Measurements from ENCODE around the gene FLT1.

Gene FLT1

DNA sequence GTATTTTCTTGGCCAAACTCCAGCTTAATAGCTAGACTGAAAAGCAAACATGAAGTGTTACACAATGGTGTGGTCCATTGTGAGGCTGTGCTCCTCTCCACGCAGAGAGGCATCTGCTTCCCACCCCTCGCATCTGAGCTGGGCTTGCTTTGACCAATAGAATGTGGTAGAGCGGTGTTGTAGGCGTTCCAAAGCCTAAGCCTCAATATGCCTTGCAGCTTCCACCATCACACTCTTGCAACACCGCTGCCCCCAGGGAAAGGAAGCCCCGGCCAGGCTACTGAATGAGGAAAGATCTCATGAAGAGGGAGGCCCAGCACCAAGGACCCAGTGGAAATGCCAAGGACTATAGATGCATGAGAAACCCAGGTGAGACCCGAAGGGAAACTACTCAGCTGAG is 9.4 kb downstream of the FLT1 start:
- no peaks in the 10 kb centered on the region for H3K79me2 ChIP-seq (ENCODE audit: insufficient read depth, low read length)
- TF ChIP-seq, protein P1, sequence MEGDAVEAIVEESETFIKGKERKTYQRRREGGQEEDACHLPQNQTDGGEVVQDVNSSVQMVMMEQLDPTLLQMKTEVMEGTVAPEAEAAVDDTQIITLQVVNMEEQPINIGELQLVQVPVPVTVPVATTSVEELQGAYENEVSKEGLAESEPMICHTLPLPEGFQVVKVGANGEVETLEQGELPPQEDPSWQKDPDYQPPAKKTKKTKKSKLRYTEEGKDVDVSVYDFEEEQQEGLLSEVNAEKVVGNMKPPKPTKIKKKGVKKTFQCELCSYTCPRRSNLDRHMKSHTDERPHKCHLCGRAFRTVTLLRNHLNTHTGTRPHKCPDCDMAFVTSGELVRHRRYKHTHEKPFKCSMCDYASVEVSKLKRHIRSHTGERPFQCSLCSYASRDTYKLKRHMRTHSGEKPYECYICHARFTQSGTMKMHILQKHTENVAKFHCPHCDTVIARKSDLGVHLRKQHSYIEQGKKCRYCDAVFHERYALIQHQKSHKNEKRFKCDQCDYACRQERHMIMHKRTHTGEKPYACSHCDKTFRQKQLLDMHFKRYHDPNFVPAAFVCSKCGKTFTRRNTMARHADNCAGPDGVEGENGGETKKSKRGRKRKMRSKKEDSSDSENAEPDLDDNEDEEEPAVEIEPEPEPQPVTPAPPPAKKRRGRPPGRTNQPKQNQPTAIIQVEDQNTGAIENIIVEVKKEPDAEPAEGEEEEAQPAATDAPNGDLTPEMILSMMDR (IDR thresholded peaks at IDR 0.05; ENCODE audit: borderline replicate concordance, extremely low read depth, low read length, poor library complexity, severe bottlenecking), result no peak
- no peak for TF ChIP-seq EZH2 (IDR thresholded peaks at IDR 0.05; ENCODE audit: borderline replicate concordance, low read depth, low read length, severe bottlenecking)

GRCh38 chr13:28485097-28485496 is 9.8 kb downstream of the FLT1 start:
- no peak for ATAC-seq (ENCODE audit: insufficient read depth, low read depth)
- TF ChIP-seq, protein P1 (IDR thresholded peaks at IDR 0.05; ENCODE audit: borderline replicate concordance, extremely low read depth, low read length, poor library complexity, severe bottlenecking), result no peak
- no peak for TF ChIP-seq EZH2 (IDR thresholded peaks at IDR 0.05; ENCODE audit: borderline replicate concordance, low read depth, low read length, severe bottlenecking)
- no peaks in the 10 kb centered on the region for H3K4me1 ChIP-seq (ENCODE audit: insufficient read depth, low read length)
- H3K27me3 ChIP-seq (ENCODE audit: insufficient read depth, low read length, poor library complexity), result no peaks in the 10 kb centered on the region
- DNase-seq, result no peak
- no peak overlapping the region for H3K9ac ChIP-seq (ENCODE audit: low read depth, low read length)
- H3K27ac ChIP-seq (ENCODE audit: low read length), result no peak overlapping the region
- H3K4me2 ChIP-seq (ENCODE audit: insufficient read depth, low read length), result no peak overlapping the region
- no peaks in the 10 kb centered on the region for H4K20me1 ChIP-seq (ENCODE audit: insufficient read depth, low read length)
- H3K79me2 ChIP-seq (ENCODE audit: insufficient read depth, low read length), result no peaks in the 10 kb centered on the region
- no peak overlapping the region for H2AFZ ChIP-seq (ENCODE audit: low read depth, low read length)
- no peak overlapping the region for H3K4me3 ChIP-seq (ENCODE audit: low read depth in 1 of 2, low read length in 2 of 2)
- no peaks in the 10 kb centered on the region for H3K36me3 ChIP-seq (ENCODE audit: insufficient read depth, low read length)
- no peaks in the 10 kb centered on the region for H3K9me3 ChIP-seq (ENCODE audit: insufficient read depth, low read length, severe bottlenecking)

More for the DNA sequence above, 9.4 kb downstream of the FLT1 start:
- Histone ChIP-seq H3K9ac (ENCODE audit: low read depth, low read length) (no peak overlapping the region), H3K4me2 (ENCODE audit: insufficient read depth, low read length) (no peak overlapping the region), H3K27me3 (ENCODE audit: insufficient read depth, low read length, poor library complexity) (no peaks in the 10 kb centered on the region), H3K4me3 (ENCODE audit: low read depth in 1 of 2, low read length in 2 of 2) (no peak overlapping the region), H3K27ac (ENCODE audit: low read length) (no peak overlapping the region), H2AFZ (ENCODE audit: low read depth, low read length) (no peak overlapping the region), H3K36me3 (ENCODE audit: insufficient read depth, low read length) (no peaks in the 10 kb centered on the region), H3K4me1 (ENCODE audit: insufficient read depth, low read length) (no peaks in the 10 kb centered on the region), H3K9me3 (ENCODE audit: insufficient read depth, low read length, severe bottlenecking) (no peaks in the 10 kb centered on the region), H4K20me1 (ENCODE audit: insufficient read depth, low read length) (no peaks in the 10 kb centered on the region)
- no peak for ATAC-seq (ENCODE audit: insufficient read depth, low read depth)
- DNase-seq, result no peak

DNA sequence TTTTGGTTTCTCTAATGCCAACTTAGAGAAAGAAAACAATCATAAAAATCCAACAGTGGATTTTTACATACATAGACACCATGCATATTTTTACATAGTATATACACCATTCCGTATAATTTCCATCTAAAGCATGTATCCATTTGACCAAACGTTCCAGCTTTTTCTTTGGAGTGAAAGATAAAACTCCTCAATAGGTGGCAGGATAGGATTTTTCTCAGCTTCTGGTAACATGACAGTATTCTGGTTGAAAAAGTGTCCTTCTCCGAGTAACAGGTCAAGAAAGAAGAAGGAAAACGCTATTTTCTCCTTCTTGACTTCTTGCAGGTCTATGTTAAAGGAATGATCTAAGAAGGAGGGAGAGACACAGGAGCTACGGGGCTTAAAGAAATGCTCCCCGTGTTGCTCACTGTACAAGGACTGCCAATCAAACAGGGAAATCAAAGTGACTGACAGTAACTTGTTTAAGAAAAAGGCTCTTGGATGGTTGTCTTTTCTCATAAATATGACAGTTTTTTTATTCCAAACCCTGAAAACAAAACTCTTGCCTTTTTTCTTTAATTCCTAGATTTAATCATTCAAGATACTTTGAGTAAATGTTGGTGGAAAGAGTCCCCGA is 11.5 kb downstream of the FLT1 start:
- Histone ChIP-seq H2AFZ (ENCODE audit: low read depth, low read length) (no peak overlapping the region), H3K79me2 (ENCODE audit: insufficient read depth, low read length) (no peaks in the 10 kb centered on the region), H3K27me3 (ENCODE audit: insufficient read depth, low read length, poor library complexity) (no peaks in the 10 kb centered on the region), H3K4me1 (ENCODE audit: insufficient read depth, low read length) (no peaks in the 10 kb centered on the region), H3K36me3 (ENCODE audit: insufficient read depth, low read length) (no peaks in the 10 kb centered on the region), H3K27ac (ENCODE audit: low read length) (no peak overlapping the region), H4K20me1 (ENCODE audit: insufficient read depth, low read length) (no peaks in the 10 kb centered on the region), H3K9me3 (ENCODE audit: insufficient read depth, low read length, severe bottlenecking) (no peaks in the 10 kb centered on the region), H3K9ac (ENCODE audit: low read depth, low read length) (no peak overlapping the region), H3K4me2 (ENCODE audit: insufficient read depth, low read length) (no peak overlapping the region), H3K4me3 (ENCODE audit: low read depth in 1 of 2, low read length in 2 of 2) (no peak overlapping the region)
- ATAC-seq (ENCODE audit: insufficient read depth, low read depth) (no peak), DNase-seq (no peak)
- no peak for TF ChIP-seq EZH2 (IDR thresholded peaks at IDR 0.05; ENCODE audit: borderline replicate concordance, low read depth, low read length, severe bottlenecking)

DNA sequence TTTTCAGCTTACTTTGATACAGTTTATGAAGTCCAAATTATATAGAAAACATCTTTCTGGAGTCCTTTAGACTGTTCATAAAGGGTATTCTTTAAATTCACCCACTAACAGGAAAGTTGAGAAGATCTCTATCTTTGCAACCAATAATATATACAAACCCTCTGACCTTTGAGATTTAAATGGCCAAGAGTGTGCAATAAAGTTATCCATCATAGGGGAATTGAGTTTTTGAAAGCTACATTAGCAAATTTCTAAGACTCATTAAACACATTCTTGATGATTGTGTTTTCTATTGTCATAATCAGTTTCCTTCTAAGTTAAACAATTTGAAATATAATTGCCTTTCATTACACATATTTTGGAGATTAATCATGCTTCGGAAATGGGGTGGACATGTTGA is 15.9 kb downstream of the FLT1 start:
- H3K9ac ChIP-seq (ENCODE audit: low read depth, low read length), result no peak overlapping the region
- no peak overlapping the region for H3K4me3 ChIP-seq (ENCODE audit: low read depth in 1 of 2, low read length in 2 of 2)
- TF ChIP-seq EZH2 (IDR thresholded peaks at IDR 0.05; ENCODE audit: borderline replicate concordance, low read depth, low read length, severe bottlenecking), result no peak
- TF ChIP-seq, protein P1 (IDR thresholded peaks at IDR 0.05; ENCODE audit: borderline replicate concordance, extremely low read depth, low read length, poor library complexity, severe bottlenecking), result no peak
- H2AFZ ChIP-seq (ENCODE audit: low read depth, low read length), result no peak overlapping the region
- H3K9me3 ChIP-seq (ENCODE audit: insufficient read depth, low read length, severe bottlenecking), result no peaks in the 10 kb centered on the region
- H3K36me3 ChIP-seq (ENCODE audit: insufficient read depth, low read length), result no peaks in the 10 kb centered on the region
- no peaks in the 10 kb centered on the region for H3K79me2 ChIP-seq (ENCODE audit: insufficient read depth, low read length)
- no peak overlapping the region for H3K27ac ChIP-seq (ENCODE audit: low read length)
- H3K27me3 ChIP-seq (ENCODE audit: insufficient read depth, low read length, poor library complexity), result no peaks in the 10 kb centered on the region
- no peaks in the 10 kb centered on the region for H3K4me1 ChIP-seq (ENCODE audit: insufficient read depth, low read length)
- ATAC-seq (ENCODE audit: insufficient read depth, low read depth) (no peak), DNase-seq (no peak)
- no peak overlapping the region for H3K4me2 ChIP-seq (ENCODE audit: insufficient read depth, low read length)
- no peaks in the 10 kb centered on the region for H4K20me1 ChIP-seq (ENCODE audit: insufficient read depth, low read length)

All from DND-41 (cell line).